Astrocyte (in vitro differentiated cells and primary cell): Measurements from ENCODE around the gene SLC25A13. TPM values are rescaled to one million over a fixed set of nuclear protein-coding genes. Genes with fewer than 3 reads are reported as not detected.

Source experiments
- DNase-seq: peaks from one replicate; pipeline ENCODE4 v3.0.0-alpha.2; 2010; ENCODE audit warnings: low read depth
- FAIRE-seq: peaks from 2 replicates; lab custom pipeline; 2011; peaks lifted over from hg19 to GRCh38; lab: Jason Lieb, UNC
- H2AFZ ChIP-seq: 2 replicates; pipeline ENCODE4 v1.6.0; 2012; ENCODE audit warnings: low read depth, low read length, inconsistent platforms
- H3K27ac ChIP-seq: 2 replicates; pipeline ENCODE4 v1.5.1; 2011; ENCODE audit warnings: low read depth, low read length, inconsistent platforms
- H3K27me3 ChIP-seq: 2 replicates; pipeline ENCODE4 v1.6.0; 2011; ENCODE audit warnings: low read length, inconsistent platforms; ENCODE audit not compliant: insufficient read depth
- H3K36me3 ChIP-seq: 2 replicates; pipeline ENCODE4 v1.5.1; 2011; ENCODE audit warnings: low read length, inconsistent platforms; ENCODE audit not compliant: insufficient read depth
- H3K4me1 ChIP-seq: 2 replicates; pipeline ENCODE4 v1.5.1; 2011; ENCODE audit warnings: low read length, inconsistent platforms; ENCODE audit not compliant: insufficient read depth
- H3K4me2 ChIP-seq: 2 replicates; pipeline ENCODE4 v1.6.0; 2012; ENCODE audit warnings: low read length, inconsistent platforms
- H3K4me3 ChIP-seq: 2 replicates; pipeline ENCODE4 v1.5.1; 2011; ENCODE audit warnings: low read depth, mild to moderate bottlenecking, low read length, inconsistent platforms; ENCODE audit not compliant: insufficient read depth
- H3K79me2 ChIP-seq: 2 replicates; pipeline ENCODE4 v1.6.0; 2012; ENCODE audit warnings: mild to moderate bottlenecking, low read length, inconsistent platforms; ENCODE audit not compliant: insufficient read depth
- H3K9ac ChIP-seq: 2 replicates; pipeline ENCODE4 v1.6.0; 2012; ENCODE audit warnings: mild to moderate bottlenecking, low read length, inconsistent platforms
- H3K9me3 ChIP-seq: 2 replicates; pipeline ENCODE4 v1.5.1; 2012; ENCODE audit warnings: low read depth, mild to moderate bottlenecking, low read length, inconsistent platforms; ENCODE audit not compliant: insufficient read depth
- H4K20me1 ChIP-seq: 2 replicates; pipeline ENCODE4 v1.6.0; 2012; ENCODE audit warnings: low read length, inconsistent platforms; ENCODE audit not compliant: insufficient read depth
- H3K27ac Mint-ChIP-seq: one replicate; pipeline ENCODE4 v1.8.0; 2021; ENCODE audit warnings: mild to moderate bottlenecking, mixed read lengths; ENCODE audit not compliant: unreplicated experiment
- H3K27me3 Mint-ChIP-seq: one replicate; pipeline ENCODE4 v1.8.0; 2021; ENCODE audit warnings: low read depth, mixed read lengths; ENCODE audit not compliant: unreplicated experiment
- H3K36me3 Mint-ChIP-seq: one replicate; pipeline ENCODE4 v1.8.0; 2021; ENCODE audit warnings: low read depth, mixed read lengths; ENCODE audit not compliant: unreplicated experiment
- H3K4me1 Mint-ChIP-seq: one replicate; pipeline ENCODE4 v1.8.0; 2021; ENCODE audit warnings: low read depth, mixed read lengths; ENCODE audit not compliant: unreplicated experiment
- H3K4me3 Mint-ChIP-seq: one replicate; pipeline ENCODE4 v1.8.0; 2021; ENCODE audit warnings: mild to moderate bottlenecking, moderate library complexity, mixed read lengths; ENCODE audit not compliant: unreplicated experiment
- H3K9me3 Mint-ChIP-seq: one replicate; pipeline ENCODE4 v1.8.0; 2021; ENCODE audit warnings: mild to moderate bottlenecking, mixed read lengths; ENCODE audit not compliant: unreplicated experiment
- CTCF ChIP-seq: IDR thresholded peaks from 2 replicates; pipeline ENCODE4 v1.5.1; 2011; ENCODE audit warnings: low read depth, mild to moderate bottlenecking, inconsistent platforms, low read length, moderate library complexity; ENCODE audit not compliant: insufficient read depth
- EZH2 ChIP-seq: IDR thresholded peaks from 2 replicates; pipeline ENCODE4 v1.6.1; 2012; ENCODE audit warnings: mild to moderate bottlenecking, low read length, inconsistent platforms; ENCODE audit not compliant: insufficient read depth
- total RNA-seq: library from RNA; stranded (reverse); gene quantifications from 2 replicates; pipeline ENCODE4 v1.2.1, GENCODE V29; 2021

The SLC25A13 gene
- total RNA-seq, 1 donor from 2014 or later: 58.1 TPM

- Histone ChIP-seq H3K36me3 (no peaks in the 10 kb centered on the region), H3K27ac (no peak overlapping the region), H3K9ac (no peak overlapping the region), H2AFZ (no peak overlapping the region), H3K4me2 (no peak overlapping the region), H4K20me1 (peaks cover 46% of the 10 kb centered on the region), H3K4me3 (no peak overlapping the region), H3K27me3 (no peaks in the 10 kb centered on the region), H3K4me1 (no peaks in the 10 kb centered on the region), H3K9me3 (no peaks in the 10 kb centered on the region), H3K79me2 (peaks cover 49% of the 10 kb centered on the region)
- DNase-seq: no peak
- Mint-ChIP-seq H3K27me3 (no peaks in the 10 kb centered on the region), H3K4me1 (peaks cover 25% of the 10 kb centered on the region), H3K4me3 (no peak overlapping the region), H3K9me3 (no peaks in the 10 kb centered on the region), H3K36me3 (peaks cover 2% of the 10 kb centered on the region), H3K27ac (peak overlapping the region; percentile 49)
- TF ChIP-seq CTCF (no peak), EZH2 (no peak)
- no peak for FAIRE-seq
Observed at GRCh38 chr7:96314402-96315124, 7.3 kb downstream of the SLC25A13 start.

- H3K4me3 ChIP-seq: no peak overlapping the region
- H3K4me2 ChIP-seq: no peak overlapping the region
- Mint-ChIP-seq H3K4me3 (no peak overlapping the region), H3K36me3 (peaks cover 2% of the 10 kb centered on the region), H3K9me3 (no peaks in the 10 kb centered on the region), H3K27me3 (no peaks in the 10 kb centered on the region), H3K4me1 (peaks cover 24% of the 10 kb centered on the region), H3K27ac (peak overlapping the region; percentile 49)
- H2AFZ ChIP-seq: no peak overlapping the region
- H3K79me2 ChIP-seq: peaks cover 47% of the 10 kb centered on the region
- no peak overlapping the region for H3K27ac ChIP-seq
- no peaks in the 10 kb centered on the region for H3K36me3 ChIP-seq
- H3K27me3 ChIP-seq: no peaks in the 10 kb centered on the region
- H3K9ac ChIP-seq: no peak overlapping the region
- TF ChIP-seq EZH2 (no peak), CTCF (no peak)
- FAIRE-seq (no peak), DNase-seq (no peak)
- peaks cover 51% of the 10 kb centered on the region for H4K20me1 ChIP-seq
- no peaks in the 10 kb centered on the region for H3K4me1 ChIP-seq
- H3K9me3 ChIP-seq: no peaks in the 10 kb centered on the region
Observed at GRCh38 chr7:96313940-96314339, 8.0 kb downstream of the SLC25A13 start.

GRCh38 chr7:96312502-96312901 is 9.4 kb downstream of the SLC25A13 start:
- DNase-seq: no peak
- Mint-ChIP-seq H3K9me3 (no peaks in the 10 kb centered on the region), H3K27ac (no peak overlapping the region), H3K4me1 (peaks cover 26% of the 10 kb centered on the region), H3K27me3 (no peaks in the 10 kb centered on the region), H3K36me3 (peaks cover 2% of the 10 kb centered on the region), H3K4me3 (no peak overlapping the region)
- no peak for FAIRE-seq
- Histone ChIP-seq H3K9ac (no peak overlapping the region), H3K9me3 (no peaks in the 10 kb centered on the region), H3K79me2 (peaks cover 39% of the 10 kb centered on the region), H3K36me3 (no peaks in the 10 kb centered on the region), H3K4me3 (no peak overlapping the region), H4K20me1 (peaks cover 51% of the 10 kb centered on the region), H3K27ac (no peak overlapping the region), H2AFZ (no peak overlapping the region), H3K4me2 (no peak overlapping the region), H3K27me3 (no peaks in the 10 kb centered on the region), H3K4me1 (no peaks in the 10 kb centered on the region)
- TF ChIP-seq EZH2 (no peak), CTCF (no peak)
